Gastroesophageal sphincter (tissue), 3 donors: Measurements from ENCODE around the gene SPACA7.

Experiments
- POLR2A ChIP-seq, 2 donors: fragments of 450-650 bp; IDR thresholded peaks; one replicate each; pipeline ENCODE4 v1.6.1; 2017; ENCODE audit warnings: antibody characterized with exemption in 2 of 2, mild to moderate bottlenecking in 2 of 2, moderate library complexity in 1 of 2
- POLR2AphosphoS5 ChIP-seq: sonication (generic); formaldehyde crosslinking; IDR thresholded peaks from one replicate; pipeline ENCODE4 v1.6.1; 2017; ENCODE audit warnings: antibody characterized with exemption
- TF ChIP-seq, protein P1 (sequence below), 4 experiments: fragments of 200-600 bp in 2 of 4; fragments of 450-650 bp in 2 of 4; sonication (generic) in 1 of 4; IDR thresholded peaks; one replicate each; pipeline ENCODE4 v1.5.1; 2017 to 2019; ENCODE audit warnings: antibody characterized with exemption in 4 of 4, mild to moderate bottlenecking in 2 of 4, moderate library complexity in 2 of 4

DNA sequence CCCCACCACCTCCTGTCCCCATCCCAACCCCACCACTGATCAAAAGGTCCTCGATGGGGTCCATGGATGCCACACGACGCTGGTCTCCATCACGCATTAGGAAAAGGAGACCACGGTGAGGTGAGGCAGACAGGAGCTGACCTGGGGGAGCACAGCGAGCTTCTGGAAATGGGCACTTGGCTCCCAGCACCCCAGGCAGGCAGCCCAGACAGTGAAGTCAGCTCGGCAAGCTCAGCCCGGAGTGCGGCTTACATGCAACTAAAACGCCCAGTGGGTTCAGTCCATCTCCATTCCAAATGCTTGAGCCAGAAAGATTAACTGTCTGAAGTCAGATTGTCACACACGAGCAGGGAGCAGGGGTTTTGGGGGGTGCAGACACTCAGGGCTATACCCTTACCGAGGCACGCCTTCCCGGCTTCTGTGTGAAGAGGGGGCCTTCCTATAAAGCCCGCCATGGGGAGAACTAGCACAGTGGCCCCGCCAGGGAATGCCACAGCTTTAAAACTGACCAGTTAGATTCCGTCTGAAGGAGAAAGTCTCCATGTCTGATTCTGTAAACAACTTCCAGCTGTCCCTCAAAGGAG, 79.4 kb downstream of the SPACA7 start:
- TF ChIP-seq, protein P1, sequence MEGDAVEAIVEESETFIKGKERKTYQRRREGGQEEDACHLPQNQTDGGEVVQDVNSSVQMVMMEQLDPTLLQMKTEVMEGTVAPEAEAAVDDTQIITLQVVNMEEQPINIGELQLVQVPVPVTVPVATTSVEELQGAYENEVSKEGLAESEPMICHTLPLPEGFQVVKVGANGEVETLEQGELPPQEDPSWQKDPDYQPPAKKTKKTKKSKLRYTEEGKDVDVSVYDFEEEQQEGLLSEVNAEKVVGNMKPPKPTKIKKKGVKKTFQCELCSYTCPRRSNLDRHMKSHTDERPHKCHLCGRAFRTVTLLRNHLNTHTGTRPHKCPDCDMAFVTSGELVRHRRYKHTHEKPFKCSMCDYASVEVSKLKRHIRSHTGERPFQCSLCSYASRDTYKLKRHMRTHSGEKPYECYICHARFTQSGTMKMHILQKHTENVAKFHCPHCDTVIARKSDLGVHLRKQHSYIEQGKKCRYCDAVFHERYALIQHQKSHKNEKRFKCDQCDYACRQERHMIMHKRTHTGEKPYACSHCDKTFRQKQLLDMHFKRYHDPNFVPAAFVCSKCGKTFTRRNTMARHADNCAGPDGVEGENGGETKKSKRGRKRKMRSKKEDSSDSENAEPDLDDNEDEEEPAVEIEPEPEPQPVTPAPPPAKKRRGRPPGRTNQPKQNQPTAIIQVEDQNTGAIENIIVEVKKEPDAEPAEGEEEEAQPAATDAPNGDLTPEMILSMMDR (IDR thresholded peaks at IDR 0.05) = no peak
- no peak for TF ChIP-seq POLR2AphosphoS5
- no peak for TF ChIP-seq POLR2A (IDR thresholded peaks at IDR 0.05)
